Activated CD4-positive, CD25-positive, alpha-beta regulatory T cell treated with anti-CD3 and anti-CD28 coated beads, Interleukin-2, amount 50 U/mL, for 16 hours (primary cell): ENCODE results near the gene EMP2.
"Not testable (repeated sequence)": the region's sequence is repeated elsewhere in the genome, so short reads cannot be mapped to it uniquely, and the experiment has no call there.

ENCODE experiments used
- DNase-seq: peaks from one replicate; pipeline ENCODE4 v3.0.0-alpha.2; 2020; ENCODE audit warnings: low read depth, low spot score

Gene EMP2

DNA sequence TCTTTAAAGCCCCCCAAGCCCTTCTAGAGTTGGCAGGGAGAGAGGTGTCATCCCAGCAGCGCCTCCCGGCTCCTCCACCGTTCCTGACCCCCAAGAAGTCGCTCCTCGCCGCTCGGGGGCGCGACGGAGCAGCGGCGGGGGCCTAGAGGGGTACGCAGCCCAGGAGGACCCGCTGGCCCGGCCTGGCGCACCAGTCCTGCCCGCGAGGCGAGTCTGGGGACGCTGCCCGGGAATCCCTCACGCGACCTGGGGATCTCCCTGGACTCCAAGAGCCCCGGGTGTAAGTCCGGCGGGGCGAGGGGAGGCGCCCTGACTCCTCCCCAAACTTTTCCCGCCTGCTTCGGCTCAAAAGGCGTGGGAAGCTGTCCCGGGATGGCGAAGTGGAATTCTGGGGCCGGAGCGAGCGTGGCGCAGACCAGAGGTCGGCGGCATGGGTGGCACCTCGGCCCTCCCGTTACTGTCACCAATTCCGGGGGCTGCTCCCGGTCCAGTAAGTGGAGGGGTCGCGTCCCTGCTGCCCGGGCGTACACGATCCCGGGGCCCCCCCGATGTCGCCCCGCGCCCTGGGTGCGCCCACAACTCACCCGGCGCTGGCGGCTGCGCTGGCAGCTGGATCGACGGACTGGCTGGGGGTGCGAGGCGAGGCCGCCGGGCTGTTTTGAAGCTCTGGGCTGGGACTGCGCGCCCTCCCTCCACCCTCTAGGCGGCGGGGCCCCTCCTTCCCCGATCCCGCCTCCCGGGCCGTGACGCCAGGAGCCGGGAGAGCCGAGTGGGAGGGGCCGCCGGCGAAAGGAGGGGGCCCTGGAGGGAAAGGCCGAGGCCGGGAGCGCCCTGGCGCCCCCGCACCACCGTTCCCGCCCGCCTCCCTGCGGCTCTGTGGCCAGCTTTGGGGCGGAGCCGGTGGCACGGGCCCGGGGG is at the start of gene EMP2:
Gene EMP2 (minus strand): TSS at position 634 of the 918 bp plus-strand sequence. CDS start 32,981 bp downstream, outside the sequence.
- DNase-seq = no peak

- DNase-seq = no peak
Measured at GRCh38 chr16:10629592-10629963, 49.2 kb upstream of the EMP2 start.

DNA sequence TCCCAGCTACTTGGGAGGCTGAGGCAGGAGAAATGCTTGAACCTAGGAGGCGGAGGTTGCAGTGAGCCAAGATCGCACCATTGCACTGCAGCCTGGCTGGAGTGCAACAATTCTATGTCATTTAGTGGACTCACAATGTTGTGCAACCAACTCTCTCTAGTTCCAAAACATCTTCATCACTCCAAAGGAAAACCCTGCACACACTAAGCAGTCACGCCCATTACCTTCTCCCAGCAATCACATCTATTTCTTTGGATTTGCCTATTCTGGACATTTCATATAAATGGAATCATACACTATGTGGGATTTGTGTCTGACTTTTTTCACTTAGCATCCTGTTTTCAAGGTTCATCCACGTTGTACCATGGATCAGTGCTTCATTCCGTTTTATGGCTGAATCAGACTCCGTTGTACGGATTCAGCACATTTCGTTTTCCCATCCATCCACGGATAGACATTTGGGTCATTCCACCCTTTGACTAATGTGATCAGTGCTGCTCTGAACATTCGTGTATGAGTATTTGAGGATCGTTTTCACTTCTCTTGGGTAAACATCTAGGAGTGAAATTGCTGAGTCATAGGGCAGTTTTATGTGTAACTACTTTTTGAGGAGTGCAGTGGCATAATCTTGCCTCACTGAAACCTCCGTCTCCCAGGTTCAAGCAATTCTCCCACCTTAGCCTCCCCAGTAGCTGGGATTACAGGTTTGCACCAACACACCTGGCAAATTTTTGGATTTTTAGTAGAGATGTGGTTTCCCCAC is 45.4 kb upstream of the EMP2 start:
- DNase-seq = no peak

DNA sequence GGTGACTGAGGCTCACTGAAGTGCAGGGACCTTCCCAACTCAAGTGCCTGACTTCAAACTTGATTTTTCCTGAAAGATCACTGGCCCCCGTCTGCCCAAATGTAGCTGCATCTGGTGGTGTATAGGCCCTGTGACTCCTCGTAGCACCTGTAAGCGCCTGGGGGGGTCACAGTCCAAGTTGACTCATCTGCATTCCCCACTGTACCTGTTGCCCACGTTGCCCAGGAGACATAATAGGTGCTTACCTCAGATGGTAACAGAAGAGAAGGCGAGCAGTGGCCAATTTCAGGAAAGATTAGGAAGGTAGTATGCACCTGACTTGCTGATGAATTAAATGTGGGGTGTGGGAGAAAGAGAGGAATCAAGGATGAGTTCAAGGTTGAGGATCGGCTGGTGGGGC is 44.1 kb upstream of the EMP2 start:
- no peak for DNase-seq

DNA sequence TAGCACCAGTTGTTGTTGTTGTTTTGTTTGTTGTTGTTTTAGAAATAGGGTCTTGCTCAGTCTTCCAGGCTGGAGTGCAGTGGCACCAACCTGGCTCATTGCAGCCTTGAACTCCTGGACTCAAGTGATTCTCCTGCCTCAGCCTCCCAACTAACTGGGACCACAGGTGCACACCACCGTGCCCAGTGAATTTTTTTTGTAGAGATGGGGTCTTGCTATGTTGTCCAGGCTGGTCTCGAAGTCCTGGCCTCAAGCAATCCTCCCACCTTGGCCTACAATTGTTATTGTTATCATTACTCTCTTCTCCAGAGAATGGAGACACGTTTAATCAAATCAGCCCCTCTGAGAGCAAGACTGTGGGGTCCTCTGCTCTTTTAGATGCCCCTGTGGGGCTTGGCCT is 42.7 kb upstream of the EMP2 start:
- no peak for DNase-seq

DNA sequence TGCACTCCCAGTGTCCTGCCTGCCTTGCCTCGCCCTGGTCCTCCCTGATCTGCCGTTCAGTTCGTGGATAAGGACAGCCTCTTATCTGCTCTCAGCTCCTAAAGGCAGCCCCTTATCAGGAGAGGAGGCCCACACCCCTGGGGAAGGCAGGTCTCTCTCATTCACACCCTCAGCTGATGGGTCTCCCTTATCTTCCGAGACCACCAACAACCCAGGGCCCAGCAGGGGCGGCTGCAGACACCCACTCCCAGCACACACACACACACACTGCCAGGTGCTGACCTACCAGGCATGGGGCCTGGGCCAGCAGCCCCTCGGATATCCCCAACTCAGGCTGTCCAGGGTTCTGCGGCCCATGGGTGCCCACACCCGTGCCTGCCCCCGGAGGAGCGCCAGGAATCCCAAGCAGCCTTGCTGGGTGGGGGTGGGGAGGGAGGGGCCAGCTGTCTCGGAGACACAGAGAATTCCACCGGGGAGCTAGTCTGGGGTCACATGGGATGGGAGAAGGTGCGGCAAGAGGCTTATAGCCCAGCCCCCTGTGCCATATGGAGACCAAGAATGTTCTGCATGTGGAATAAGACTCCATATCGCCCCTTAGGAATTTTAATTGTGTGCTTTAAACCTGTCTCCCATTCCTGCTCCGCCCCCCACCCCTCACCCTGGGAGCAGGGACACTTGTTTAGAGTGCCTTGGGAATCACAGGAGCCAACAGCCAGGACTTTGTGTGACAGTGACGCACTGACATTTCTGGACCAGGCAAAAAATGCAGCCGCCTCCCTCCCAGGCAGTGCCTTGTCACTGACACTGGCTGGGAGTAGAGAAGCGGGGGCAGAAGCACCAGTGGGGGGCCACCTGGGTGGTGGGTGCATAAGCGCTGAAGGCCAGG is 41.9 kb upstream of the EMP2 start:
- DNase-seq = no peak

- not testable (repeated sequence) for DNase-seq
Measured at GRCh38 chr16:10621216-10621949, 41.0 kb upstream of the EMP2 start.

DNA sequence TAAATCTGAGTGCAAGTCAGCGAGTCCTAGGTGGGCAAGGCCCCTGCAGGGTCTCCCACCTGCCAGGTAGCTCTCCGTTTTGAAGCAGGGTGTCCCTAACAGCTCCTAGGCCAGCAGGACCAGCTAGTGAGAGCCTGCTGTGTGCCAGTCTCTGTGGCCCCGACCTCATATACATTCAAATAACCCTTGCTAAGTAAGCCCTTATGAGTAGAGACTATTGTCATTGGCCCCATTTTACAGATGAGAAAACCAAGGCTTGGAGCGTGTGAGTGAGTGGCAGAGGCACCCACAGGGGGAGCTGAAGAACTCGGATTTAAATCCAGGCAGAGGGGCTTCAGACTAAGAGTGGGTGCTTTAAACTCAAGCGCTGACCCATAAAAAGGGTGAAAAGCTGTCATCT is 39.7 kb upstream of the EMP2 start:
- DNase-seq = no peak

DNA sequence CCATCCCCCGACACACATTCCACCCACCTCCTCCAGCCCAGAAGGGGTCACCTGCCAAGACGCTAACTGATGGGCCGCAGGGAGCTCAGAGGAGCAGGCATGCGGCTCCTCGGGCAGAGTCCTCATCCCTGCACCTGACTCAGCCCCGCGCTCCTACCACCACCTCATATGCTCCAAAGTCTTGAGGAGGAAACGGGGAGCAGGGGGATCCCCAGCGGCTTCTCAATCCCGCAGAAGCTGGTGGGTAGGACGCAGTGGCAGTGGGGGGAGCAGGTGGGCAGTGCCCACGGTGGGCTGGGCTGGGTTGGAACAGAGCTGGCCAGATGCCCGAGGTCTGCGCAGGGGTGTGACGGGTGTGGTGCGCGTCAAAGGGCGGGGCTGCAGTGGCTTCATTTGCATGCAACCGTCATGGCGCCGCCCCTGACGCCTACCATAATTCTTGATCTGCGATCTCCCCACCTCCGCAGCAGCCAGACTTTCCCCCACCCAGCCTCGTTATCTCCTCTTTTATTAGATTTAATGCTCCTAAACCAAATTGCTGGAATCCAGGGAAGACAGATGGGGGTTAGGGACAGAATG is 39.0 kb upstream of the EMP2 start:
- DNase-seq = no peak

DNA sequence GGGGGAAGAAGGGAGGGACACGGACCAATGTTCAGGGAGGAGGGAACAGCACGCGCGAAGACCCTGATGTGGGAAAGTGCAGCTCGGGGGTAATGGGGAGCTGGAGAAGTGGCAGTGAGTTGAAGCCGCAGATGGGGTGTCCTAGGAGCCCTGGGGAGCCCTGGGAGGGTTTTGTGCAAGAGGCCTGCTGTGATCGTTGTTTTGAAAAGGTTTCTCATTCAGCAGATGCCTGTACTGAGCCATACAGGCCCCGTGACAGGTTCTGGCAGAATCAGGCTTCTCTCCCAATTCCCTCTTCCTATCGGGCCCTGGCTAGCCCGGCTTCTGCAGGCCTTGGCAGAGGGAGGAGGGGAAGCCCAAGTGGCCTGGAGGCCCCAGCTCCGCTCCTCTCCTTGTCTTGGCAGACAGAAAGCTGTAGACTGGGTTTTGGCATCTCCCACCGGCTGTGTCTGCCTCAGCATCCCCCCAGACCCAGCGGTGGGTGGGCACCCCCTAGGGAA is 38.4 kb upstream of the EMP2 start:
- DNase-seq = no peak

DNA sequence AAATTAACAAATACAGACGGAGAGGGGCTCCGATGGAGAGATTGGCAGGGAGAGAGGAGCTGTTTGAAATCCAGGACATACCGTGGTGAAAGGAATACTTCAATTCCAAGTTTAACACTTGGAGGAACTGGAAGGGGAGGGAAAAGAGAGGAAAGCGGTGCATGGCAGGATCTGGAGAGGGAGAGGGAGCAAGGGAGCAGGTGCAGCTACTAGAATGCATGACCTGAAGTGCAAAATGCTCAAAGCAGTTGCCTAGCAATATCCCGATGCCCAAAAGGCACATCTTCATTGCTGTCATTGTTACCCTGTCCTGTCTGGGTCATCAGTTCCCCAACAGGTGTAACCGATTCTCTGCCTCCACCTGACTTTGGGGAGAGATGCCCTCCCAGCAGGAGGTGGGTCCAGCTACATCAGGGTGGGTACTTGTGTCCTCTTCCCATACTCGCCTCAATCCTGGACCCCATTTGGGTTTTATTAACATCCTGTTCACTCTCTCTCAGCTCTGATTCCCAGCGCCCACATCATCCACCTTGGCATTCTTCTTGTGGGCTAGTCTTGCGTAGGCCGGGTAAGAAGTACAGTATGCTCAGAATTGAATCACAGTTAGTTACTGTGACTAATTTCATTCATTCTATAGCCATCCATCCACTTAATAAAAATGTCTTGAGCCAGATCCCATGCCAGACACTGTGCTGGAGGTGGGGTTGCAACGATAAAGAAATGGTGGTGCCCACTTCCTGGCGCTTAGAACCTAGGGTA is 37.4 kb upstream of the EMP2 start:
- DNase-seq = no peak

DNA sequence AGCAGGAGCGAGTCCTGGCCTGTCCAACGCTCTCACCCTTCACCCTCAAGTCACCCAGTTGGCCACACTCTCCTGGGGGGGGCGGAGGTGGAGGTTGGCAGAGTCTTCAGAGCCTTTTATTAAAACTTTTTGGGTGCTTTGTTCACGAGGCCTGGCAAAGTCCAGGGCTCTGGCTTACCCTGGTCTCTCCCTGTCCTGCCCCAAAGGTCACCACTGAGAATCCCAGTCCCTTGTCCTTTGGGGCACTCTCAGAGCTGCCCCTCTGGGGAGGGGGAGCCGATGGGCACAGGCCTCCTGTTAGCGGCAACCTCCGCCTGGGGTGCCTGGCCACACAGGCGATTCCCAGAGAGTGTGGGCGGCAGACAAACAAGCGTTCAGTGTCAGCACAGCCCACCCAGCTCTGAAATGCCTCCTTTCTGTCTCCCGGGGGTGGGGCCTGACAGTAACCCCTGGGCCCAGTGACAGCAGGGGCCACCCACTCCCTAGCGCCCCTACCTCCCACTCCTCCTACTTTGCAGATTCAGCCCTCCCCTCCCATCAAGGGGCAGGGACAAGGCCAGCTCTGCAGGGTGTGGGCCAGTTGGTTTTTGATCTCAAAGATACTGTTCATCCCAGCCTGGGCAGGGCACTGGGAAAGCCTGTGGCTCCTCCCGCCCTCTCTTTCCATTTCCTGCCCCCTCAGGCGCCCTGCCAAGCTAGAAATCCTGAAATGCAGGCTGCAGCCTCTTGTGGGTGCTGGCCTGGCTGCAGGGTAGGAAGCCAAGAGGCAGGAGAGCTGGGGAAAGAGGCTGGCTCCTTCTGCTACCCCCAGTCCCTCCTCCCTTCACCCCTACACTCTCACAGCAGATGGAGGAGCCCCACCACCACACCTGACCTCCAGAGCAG is 36.6 kb upstream of the EMP2 start:
- no peak for DNase-seq

DNA sequence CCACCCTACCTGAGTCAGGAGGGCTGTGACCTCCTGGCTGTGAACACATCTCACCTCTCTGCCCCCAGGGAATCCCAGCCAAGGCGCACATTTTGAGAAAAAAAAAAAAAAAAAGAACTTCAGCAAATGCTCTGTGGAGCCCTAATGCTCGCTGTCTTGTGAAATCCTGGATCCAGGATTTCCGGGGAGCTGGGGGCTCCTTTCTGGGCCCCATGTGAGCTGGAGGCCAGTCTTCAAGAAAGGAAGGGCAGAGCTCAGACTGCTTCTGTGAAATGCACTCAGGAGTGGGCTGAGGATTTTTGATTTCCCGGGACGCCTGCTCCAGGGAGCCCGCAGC is 36.0 kb upstream of the EMP2 start:
- DNase-seq = no peak

DNA sequence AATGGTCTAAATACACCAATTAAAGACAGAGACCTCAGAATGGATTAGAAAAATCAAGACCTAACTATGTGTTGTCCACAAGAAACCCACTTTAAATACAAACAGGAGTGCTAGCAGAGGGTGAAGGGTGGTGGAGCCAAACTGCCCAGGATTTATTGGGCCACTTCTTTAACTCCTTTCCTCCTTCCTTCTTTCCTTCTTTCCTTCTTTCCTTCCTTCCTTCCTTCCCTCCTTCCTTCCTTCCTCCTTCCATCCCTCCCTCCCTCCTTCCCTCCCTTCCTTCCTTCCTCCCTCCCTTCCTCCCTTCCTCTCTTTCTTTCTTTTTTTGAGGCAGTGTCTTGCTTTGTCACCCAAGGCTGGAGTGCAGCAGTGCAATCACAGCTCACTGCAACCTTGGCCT is 34.3 kb upstream of the EMP2 start:
- DNase-seq = no peak

GRCh38 chr16:10613785-10614485 is 33.5 kb upstream of the EMP2 start:
- DNase-seq = no peak

GRCh38 chr16:10612649-10613179 is 32.3 kb upstream of the EMP2 start:
- DNase-seq = no peak

DNA sequence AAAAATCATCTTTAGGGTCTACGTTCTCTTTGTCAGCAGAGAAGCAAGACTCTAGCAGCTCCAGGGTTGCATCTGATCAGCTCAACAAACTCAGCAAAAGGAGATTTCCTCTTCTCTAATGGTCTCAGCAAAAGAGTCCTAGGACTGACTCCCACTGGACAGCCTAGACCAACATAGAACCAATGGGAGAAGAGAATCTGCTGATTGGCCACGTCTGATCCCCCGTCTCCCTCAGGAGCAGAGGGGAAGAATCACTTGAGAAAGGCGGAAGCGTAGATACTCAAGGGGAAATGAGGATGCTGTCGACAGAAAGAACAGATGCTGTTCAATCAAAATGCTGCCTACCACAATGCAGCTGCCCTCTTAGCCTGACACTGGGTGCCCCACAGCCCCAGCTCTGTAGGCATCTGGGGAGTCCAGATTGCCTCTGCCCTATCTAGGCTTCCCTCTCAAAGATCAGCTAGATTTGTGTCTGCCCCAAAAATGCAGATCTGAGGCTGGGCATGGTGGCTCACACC is 31.5 kb upstream of the EMP2 start:
- no peak for DNase-seq
